ENCODE measurements around the gene CEMP1. TPM values are rescaled to one million over a fixed set of nuclear protein-coding genes. Genes with fewer than 3 reads are reported as not detected.

CEMP1 gene
- total and polyA plus RNA-seq, 10 of the 15 experiments (the other 5 are each of a cell fraction or from before 2014, with no cell fraction given), result 0.05 to 8.2 (median 1.5) TPM; not detected in 5

DNA sequence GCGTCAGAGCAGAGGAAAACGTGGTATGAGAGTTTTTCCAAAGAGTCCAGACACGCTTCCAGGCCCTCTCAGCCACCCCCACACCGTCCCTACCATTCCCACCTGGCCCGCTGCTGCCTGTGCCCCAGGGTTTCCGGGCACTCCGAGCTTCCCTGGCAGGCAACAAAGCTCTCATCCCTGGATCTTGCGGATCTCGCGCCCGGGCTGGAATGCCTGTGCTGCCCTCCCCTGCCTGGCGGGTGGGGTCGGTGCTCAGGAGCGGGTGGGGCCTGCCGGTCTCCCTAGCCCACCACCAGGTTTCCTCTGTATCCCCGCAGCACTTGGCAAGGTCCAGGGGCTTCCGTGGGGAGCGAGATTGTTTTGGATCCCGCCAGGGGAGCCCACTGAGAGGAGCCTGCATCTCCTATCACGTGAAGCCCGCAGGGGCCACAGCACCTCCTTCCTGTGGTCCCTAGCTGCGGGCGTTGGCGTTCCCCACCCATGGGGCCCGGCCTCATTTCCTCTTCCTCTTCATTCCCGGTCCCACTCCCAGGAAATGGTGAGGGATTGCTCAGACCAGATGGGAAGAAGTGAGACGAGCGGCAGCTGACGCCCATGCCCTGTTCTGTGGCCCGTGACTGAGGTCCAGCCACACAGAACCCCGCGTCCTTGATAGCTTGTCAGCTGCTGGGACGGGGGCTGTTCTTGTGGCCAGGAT is 45.2 kb downstream of the CEMP1 start:
- no peak overlapping the region for H3K9ac ChIP-seq (ENCODE audit: control insufficient read depth, insufficient read depth, low read length)
- no peak overlapping the region for H3K4me3 ChIP-seq
- BruUV-seq (replicated peaks), result no TSS peak
- H3K36me3 ChIP-seq (ENCODE audit: control insufficient read depth in 2 of 2, insufficient read depth in 2 of 2, low read length in 1 of 2), result no peaks in the 10 kb centered on the region; a peak in 1 of 4 replicates
- ChIA-PET CTCF (interaction anchor here (1.0 to 4.1 kb wide), 13 partner anchors 11 to 543 kb away, joined by 3 to 39 read pairs (median 4); partner anchors contain the start of genes CCNF, TBC1D24 and TEDC2), SMC1A (ENCODE audit: uncharacterized antibody, unreplicated experiment) (interaction anchor here (0.8 to 2.1 kb wide), 4 partner anchors 15 to 236 kb away, joined by 3 to 9 read pairs (median 6); partner anchors contain the start of gene CCNF), RAD21 (ENCODE audit: unreplicated experiment) (interaction anchor here (0.9 to 3.8 kb wide), 7 partner anchors 9 to 291 kb away, joined by 3 to 21 read pairs (median 4); partner anchors contain the start of genes CCNF, NTN3, TBC1D24 and TEDC2), POLR2A (interaction anchor here (0.7 to 3.4 kb wide), 7 partner anchors 9 to 58 kb away, joined by 3 to 10 read pairs (median 4); partner anchors contain the start of genes CCNF and TBC1D24)
- H3K4me1 ChIP-seq (ENCODE audit: control insufficient read depth, insufficient read depth, low read length), result peaks cover 16% of the 10 kb centered on the region
- intact Hi-C loops (cut with micrococcal nuclease; ENCODE audit: unreplicated experiment) (loop anchor here (5.0 kb wide), 1 partner anchor 144 kb away; the partner anchor contains the start of gene ABCA3), in situ Hi-C loops (cut with MboI) (no loop called here)
- ATAC-seq (no peak), DNase-seq (ENCODE audit: low read depth, low spot score) (no peak), FAIRE-seq (no peak)
- no peaks in the 10 kb centered on the region for H3K9me3 ChIP-seq (replicated peaks; ENCODE audit: control insufficient read depth, insufficient read depth, low read length)
- H3K27me3 ChIP-seq (replicated peaks in 1 of 2; ENCODE audit: control insufficient read depth in 2 of 2, insufficient read depth in 2 of 2, low read length in 1 of 2), result no peaks in the 10 kb centered on the region
- H3K4me2 ChIP-seq (ENCODE audit: control insufficient read depth, insufficient read depth), result no peak overlapping the region; the same call in 1 of the 2 replicates
- no peak for TF ChIP-seq FOXM1 (IDR thresholded peaks at IDR 0.05; ENCODE audit: low read depth, low read length)
- no peak for TF ChIP-seq TAF1 (IDR thresholded peaks at IDR 0.05; ENCODE audit: borderline replicate concordance, low read depth, low read length)
- TF ChIP-seq TCF12 (IDR thresholded peaks at IDR 0.05; ENCODE audit: low read depth, low read length), result no peak
- no peak for TF ChIP-seq JUNB (IDR thresholded peaks at IDR 0.05)
- no peak for TF ChIP-seq E4F1 (IDR thresholded peaks at IDR 0.05; ENCODE audit: borderline replicate concordance, partially characterized antibody)
- no peak for TF ChIP-seq TBL1XR1 (IDR thresholded peaks at IDR 0.05; ENCODE audit: low read depth, low read length)
- no peak for TF ChIP-seq YBX1 (IDR thresholded peaks at IDR 0.05)
- TF ChIP-seq HDGF (IDR thresholded peaks at IDR 0.05), result no peak
- TF ChIP-seq, protein P1, sequence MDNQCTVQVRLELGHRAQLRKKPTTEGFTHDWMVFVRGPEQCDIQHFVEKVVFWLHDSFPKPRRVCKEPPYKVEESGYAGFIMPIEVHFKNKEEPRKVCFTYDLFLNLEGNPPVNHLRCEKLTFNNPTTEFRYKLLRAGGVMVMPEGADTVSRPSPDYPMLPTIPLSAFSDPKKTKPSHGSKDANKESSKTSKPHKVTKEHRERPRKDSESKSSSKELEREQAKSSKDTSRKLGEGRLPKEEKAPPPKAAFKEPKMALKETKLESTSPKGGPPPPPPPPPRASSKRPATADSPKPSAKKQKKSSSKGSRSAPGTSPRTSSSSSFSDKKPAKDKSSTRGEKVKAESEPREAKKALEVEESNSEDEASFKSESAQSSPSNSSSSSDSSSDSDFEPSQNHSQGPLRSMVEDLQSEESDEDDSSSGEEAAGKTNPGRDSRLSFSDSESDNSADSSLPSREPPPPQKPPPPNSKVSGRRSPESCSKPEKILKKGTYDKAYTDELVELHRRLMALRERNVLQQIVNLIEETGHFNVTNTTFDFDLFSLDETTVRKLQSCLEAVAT (IDR thresholded peaks at IDR 0.05), result no peak
- TF ChIP-seq BACH1 (IDR thresholded peaks at IDR 0.05; ENCODE audit: borderline replicate concordance), result no peak
- no peak for TF ChIP-seq SPI1 (IDR thresholded peaks at IDR 0.05; ENCODE audit: borderline replicate concordance, insufficient read depth, low read depth, low read length)
- no peak for TF ChIP-seq SMAD5 (IDR thresholded peaks at IDR 0.05; ENCODE audit: low read depth)
- no peak for TF ChIP-seq DPF2 (IDR thresholded peaks at IDR 0.05)
- no peak for TF ChIP-seq PBX3 (IDR thresholded peaks at IDR 0.05; ENCODE audit: insufficient replicate concordance, low read depth, low read length)
- TF ChIP-seq CEBPB (IDR thresholded peaks at IDR 0.05; ENCODE audit: borderline replicate concordance in 1 of 2, low read depth in 2 of 2, low read length in 2 of 2), result no peak
- H3K27ac ChIP-seq (ENCODE audit: control insufficient read depth, insufficient read depth), result no peak overlapping the region
- WGBS (ENCODE audit: insufficient coverage, insufficient replicate concordance, low lambda C conversion rate, missing lambda C conversion rate), result 63% methylated on average over 33 of the region's 33 CpGs
- H2AFZ ChIP-seq (ENCODE audit: control insufficient read depth, low read depth, low read length), result no peak overlapping the region
- no peaks in the 10 kb centered on the region for H4K20me1 ChIP-seq (ENCODE audit: control insufficient read depth, insufficient read depth)
- H3K79me2 ChIP-seq (ENCODE audit: control insufficient read depth, insufficient read depth, low read length), result no peaks in the 10 kb centered on the region
